Adrenal gland (tissue), 5 donors: Measurements from ENCODE around the gene ZNRF1.

Source experiments
- CTCF ChIP-seq, 6 experiments: fragments of 450-650 bp in 4 of 6; fragments of 200-600 bp in 2 of 6; sonication (generic) in 1 of 6; IDR thresholded peaks; 1 replicate in 5 of 6; 2 replicates in 1 of 6; pipeline versions ENCODE4 v1.5.1 to v1.8.0; 2016 to 2021; ENCODE audit warnings: antibody characterized with exemption in 6 of 6, mild to moderate bottlenecking in 2 of 6, moderate library complexity in 1 of 6
- POLR2A ChIP-seq, 2 donors: fragments of 450-650 bp; IDR thresholded peaks; one replicate each; pipeline ENCODE4 v1.6.1; 2017; ENCODE audit warnings: antibody characterized with exemption in 2 of 2, mild to moderate bottlenecking in 2 of 2, moderate library complexity in 1 of 2
- donor health status: DM: no; HTN: no; CAD: no.

GRCh38 chr16:75160386-75160785 lies 161.6 kb downstream of the ZNRF1 start:
- TF ChIP-seq POLR2A (IDR thresholded peaks at IDR 0.05), result no peak
- no peak for TF ChIP-seq CTCF (IDR thresholded peaks at IDR 0.05)
